ENCODE results near the gene CCDC18.

The CCDC18 gene

DNA sequence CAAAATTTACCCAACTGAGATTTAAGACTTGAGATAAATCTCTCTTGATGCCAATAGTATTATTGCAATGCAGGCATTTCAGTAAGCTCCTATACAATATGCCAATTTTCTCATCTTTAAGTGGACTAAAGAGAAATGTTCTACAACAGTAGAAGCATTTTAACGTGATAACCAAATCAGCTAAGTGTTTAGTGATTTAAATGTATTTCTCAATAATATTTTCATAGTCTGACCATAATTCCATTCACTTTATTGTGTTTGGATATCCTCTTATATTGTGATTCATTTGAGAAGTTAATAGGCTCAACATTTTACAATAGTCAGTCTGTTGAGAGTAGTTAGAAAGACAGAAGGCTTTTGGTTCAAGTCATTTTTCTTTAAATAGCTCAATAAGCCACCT, 120.6 kb downstream of the CCDC18 start:
- ChIA-PET CTCF (interaction anchor here (0.6 to 1.0 kb wide), 3 partner anchors 317 to 1035 kb away, joined by 3 to 5 read pairs (median 3); no protein-coding TSS in a partner anchor), POLR2A (no interaction called here)
- no peak for TF ChIP-seq ZNF416 (tag by site-specific recombination; IDR thresholded peaks at IDR 0.05)
- no peak for TF ChIP-seq ZNF776 (tag by site-specific recombination; IDR thresholded peaks at IDR 0.05; ENCODE audit: borderline replicate concordance)
- TF ChIP-seq ZNF184 (tag by site-specific recombination; IDR thresholded peaks at IDR 0.05): no peak
- no peak for TF ChIP-seq MZF1 (tag by site-specific recombination; IDR thresholded peaks at IDR 0.05; ENCODE audit: borderline replicate concordance)
- Histone ChIP-seq H3K36me3 (ENCODE audit: control insufficient read depth in 2 of 2, insufficient read depth in 1 of 2, low read length in 2 of 2) (no peaks in the 10 kb centered on the region), H3K4me1 (ENCODE audit: control insufficient read depth, insufficient read depth, low read length) (no peaks in the 10 kb centered on the region), H3K27ac (ENCODE audit: extremely low read depth, low read depth, low read length) (no peak overlapping the region), H3K4me3 (ENCODE audit: low read depth, low read length) (no peak overlapping the region), H3K9me3 (ENCODE audit: control insufficient read depth, insufficient read depth, low read depth, low read length) (no peaks in the 10 kb centered on the region)

DNA sequence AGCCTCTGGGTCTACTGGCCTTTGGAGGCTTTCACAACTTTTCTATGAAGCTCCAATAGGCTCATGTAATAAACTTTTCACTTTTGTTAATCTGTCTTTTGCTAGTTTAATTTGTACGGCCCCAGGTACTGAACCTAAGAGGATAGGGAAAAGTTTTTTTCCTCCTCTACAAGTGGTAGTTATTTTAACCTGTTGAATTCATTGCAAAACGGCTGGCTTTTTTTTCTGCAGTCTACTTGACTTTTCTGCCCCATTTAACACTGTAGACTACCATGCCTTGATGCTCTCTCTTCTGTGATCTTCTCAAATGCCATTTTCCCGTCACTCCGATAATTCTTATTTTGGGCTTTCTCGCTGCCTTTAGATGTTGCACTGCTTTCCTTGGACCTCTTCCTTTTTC, 121.6 kb downstream of the CCDC18 start:
- no peak overlapping the region for H3K27ac ChIP-seq (ENCODE audit: extremely low read depth, low read depth, low read length)
- CTCF ChIA-PET: interaction anchor here (0.6 to 0.7 kb wide), 3 partner anchors 33 to 724 kb away, joined by 3 to 4 read pairs (median 4); no protein-coding TSS in a partner anchor
- no peaks in the 10 kb centered on the region for H3K9me3 ChIP-seq (ENCODE audit: control insufficient read depth, insufficient read depth, low read depth, low read length)
- POLR2A ChIA-PET: no interaction called here
- no peak overlapping the region for H3K4me3 ChIP-seq (ENCODE audit: low read depth, low read length)
- H3K4me1 ChIP-seq (ENCODE audit: control insufficient read depth, insufficient read depth, low read length): no peaks in the 10 kb centered on the region
- peak; percentile 91 for TF ChIP-seq SCRT2 (tag by site-specific recombination; IDR thresholded peaks at IDR 0.05)
- no peak for TF ChIP-seq ZNF184 (tag by site-specific recombination; IDR thresholded peaks at IDR 0.05)
- peak; percentile 81 for TF ChIP-seq SCRT1 (tag by site-specific recombination; IDR thresholded peaks at IDR 0.05; ENCODE audit: borderline replicate concordance)
- no peaks in the 10 kb centered on the region for H3K36me3 ChIP-seq (ENCODE audit: control insufficient read depth in 2 of 2, insufficient read depth in 1 of 2, low read length in 2 of 2)

DNA sequence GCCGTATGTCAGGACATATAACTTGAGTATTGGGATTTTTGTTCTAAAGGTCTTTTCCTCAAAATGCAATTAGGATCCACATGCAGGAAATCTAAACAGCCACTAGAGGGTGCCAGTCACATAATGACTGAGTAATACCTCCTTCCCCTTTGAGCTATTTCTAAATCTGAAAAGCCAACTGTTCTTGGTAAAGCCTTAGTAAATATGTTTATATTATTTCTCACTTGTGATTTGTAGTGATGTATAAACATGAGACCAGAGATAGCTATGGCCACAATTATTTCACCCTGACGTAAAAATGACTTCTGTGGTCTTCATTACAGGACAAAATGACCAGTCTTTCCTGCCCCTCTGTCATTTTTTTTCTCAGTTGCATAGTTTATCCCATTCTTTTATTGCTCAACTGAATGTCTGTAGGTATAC, 124.2 kb downstream of the CCDC18 start:
- no peak for TF ChIP-seq ZNF221 (tag by site-specific recombination; IDR thresholded peaks at IDR 0.05; ENCODE audit: borderline replicate concordance)
- no peak for TF ChIP-seq ZNF571 (tag by site-specific recombination; IDR thresholded peaks at IDR 0.05)
- TF ChIP-seq ZSCAN30 (tag by site-specific recombination; IDR thresholded peaks at IDR 0.05): 0 out of 2 replicates have a peak, but pooled peaks have one; percentile 20
- TF ChIP-seq ZNF660 (tag by site-specific recombination; IDR thresholded peaks at IDR 0.05): peak; percentile 71; the same call in 1 of the 2 replicates
- no peak for TF ChIP-seq ZNF274 (IDR thresholded peaks at IDR 0.05; ENCODE audit: low read length)
- no peak for TF ChIP-seq ZNF274 (tag by site-specific recombination; IDR thresholded peaks at IDR 0.05; ENCODE audit: borderline replicate concordance)
- TF ChIP-seq ZNF626 (tag by site-specific recombination; IDR thresholded peaks at IDR 0.05): no peak
- TF ChIP-seq ZNF791 (tag by site-specific recombination; IDR thresholded peaks at IDR 0.05): no peak
- TF ChIP-seq SP2 (tag by site-specific recombination; IDR thresholded peaks at IDR 0.05): no peak
- no peak for TF ChIP-seq SP3 (tag by site-specific recombination; IDR thresholded peaks at IDR 0.05)
- TF ChIP-seq, protein P1, sequence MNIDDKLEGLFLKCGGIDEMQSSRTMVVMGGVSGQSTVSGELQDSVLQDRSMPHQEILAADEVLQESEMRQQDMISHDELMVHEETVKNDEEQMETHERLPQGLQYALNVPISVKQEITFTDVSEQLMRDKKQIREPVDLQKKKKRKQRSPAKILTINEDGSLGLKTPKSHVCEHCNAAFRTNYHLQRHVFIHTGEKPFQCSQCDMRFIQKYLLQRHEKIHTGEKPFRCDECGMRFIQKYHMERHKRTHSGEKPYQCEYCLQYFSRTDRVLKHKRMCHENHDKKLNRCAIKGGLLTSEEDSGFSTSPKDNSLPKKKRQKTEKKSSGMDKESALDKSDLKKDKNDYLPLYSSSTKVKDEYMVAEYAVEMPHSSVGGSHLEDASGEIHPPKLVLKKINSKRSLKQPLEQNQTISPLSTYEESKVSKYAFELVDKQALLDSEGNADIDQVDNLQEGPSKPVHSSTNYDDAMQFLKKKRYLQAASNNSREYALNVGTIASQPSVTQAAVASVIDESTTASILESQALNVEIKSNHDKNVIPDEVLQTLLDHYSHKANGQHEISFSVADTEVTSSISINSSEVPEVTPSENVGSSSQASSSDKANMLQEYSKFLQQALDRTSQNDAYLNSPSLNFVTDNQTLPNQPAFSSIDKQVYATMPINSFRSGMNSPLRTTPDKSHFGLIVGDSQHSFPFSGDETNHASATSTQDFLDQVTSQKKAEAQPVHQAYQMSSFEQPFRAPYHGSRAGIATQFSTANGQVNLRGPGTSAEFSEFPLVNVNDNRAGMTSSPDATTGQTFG (tag by site-specific recombination; IDR thresholded peaks at IDR 0.05; ENCODE audit: borderline replicate concordance): no peak
- peak; percentile 91 for TF ChIP-seq ZNF654 (tag by site-specific recombination; IDR thresholded peaks at IDR 0.05; ENCODE audit: low read depth)
- TF ChIP-seq ZNF416 (tag by site-specific recombination; IDR thresholded peaks at IDR 0.05): no peak
- no peak for TF ChIP-seq TRIM28 (IDR thresholded peaks at IDR 0.05; ENCODE audit: borderline replicate concordance, low read length)
- ChIA-PET POLR2A (interaction anchor here (0.9 to 1.5 kb wide), 3 partner anchors 41 to 318 kb away, joined by 3 to 10 read pairs (median 3); partner anchors contain the start of gene DR1), CTCF (interaction anchor here (0.5 to 2.2 kb wide), 73 partner anchors 8 to 1527 kb away, joined by 3 to 21 read pairs (median 4); no protein-coding TSS in a partner anchor)
- no peaks in the 10 kb centered on the region for H3K9me3 ChIP-seq (ENCODE audit: control insufficient read depth, insufficient read depth, low read depth, low read length)
- H3K27ac ChIP-seq (ENCODE audit: extremely low read depth, low read depth, low read length): no peak overlapping the region
- no peak overlapping the region for H3K4me3 ChIP-seq (ENCODE audit: low read depth, low read length)
- no peaks in the 10 kb centered on the region for H3K36me3 ChIP-seq (ENCODE audit: control insufficient read depth in 2 of 2, insufficient read depth in 1 of 2, low read length in 2 of 2)
- no peaks in the 10 kb centered on the region for H3K4me1 ChIP-seq (ENCODE audit: control insufficient read depth, insufficient read depth, low read length)
